WERI-Rb-1 (cell line): Measurements from ENCODE around the gene EFHD1.

ENCODE experiments used
- DNase-seq: peaks from one replicate; pipeline ENCODE4 v3.0.0-alpha.2; 2020
- H3K27ac ChIP-seq: fragments of 250-450 bp; sonication (Bioruptor Pico); 2 replicates; pipeline ENCODE4 v1.5.1; 2020; ENCODE audit warnings: mild to moderate bottlenecking, moderate library complexity
- H3K27me3 ChIP-seq: fragments of 250-450 bp; sonication (Bioruptor Pico); 2 replicates; pipeline ENCODE4 v1.5.1; 2021; ENCODE audit warnings: mild to moderate bottlenecking, low read depth, moderate library complexity; ENCODE audit not compliant: insufficient read depth, severe bottlenecking
- H3K36me3 ChIP-seq: fragments of 250-450 bp; sonication (Bioruptor Pico); 2 replicates; pipeline ENCODE4 v1.5.1; 2020; ENCODE audit warnings: mild to moderate bottlenecking, moderate library complexity
- H3K4me3 ChIP-seq: 2 replicates; pipeline ENCODE4 v1.5.1; 2011; ENCODE audit warnings: low read depth, mild to moderate bottlenecking, control low read depth, low read length
- H3K9me3 ChIP-seq: fragments of 250-450 bp; sonication (Bioruptor Pico); 2 replicates; pipeline ENCODE4 v1.5.1; 2021; ENCODE audit warnings: mild to moderate bottlenecking, moderate library complexity; ENCODE audit not compliant: severe bottlenecking
- TF ChIP-seq, protein P1 (sequence below): IDR thresholded peaks from 2 replicates; pipeline ENCODE4 v1.5.1; 2011; ENCODE audit warnings: low read depth, mild to moderate bottlenecking, control low read depth, inconsistent platforms, low read length

Gene EFHD1

DNA sequence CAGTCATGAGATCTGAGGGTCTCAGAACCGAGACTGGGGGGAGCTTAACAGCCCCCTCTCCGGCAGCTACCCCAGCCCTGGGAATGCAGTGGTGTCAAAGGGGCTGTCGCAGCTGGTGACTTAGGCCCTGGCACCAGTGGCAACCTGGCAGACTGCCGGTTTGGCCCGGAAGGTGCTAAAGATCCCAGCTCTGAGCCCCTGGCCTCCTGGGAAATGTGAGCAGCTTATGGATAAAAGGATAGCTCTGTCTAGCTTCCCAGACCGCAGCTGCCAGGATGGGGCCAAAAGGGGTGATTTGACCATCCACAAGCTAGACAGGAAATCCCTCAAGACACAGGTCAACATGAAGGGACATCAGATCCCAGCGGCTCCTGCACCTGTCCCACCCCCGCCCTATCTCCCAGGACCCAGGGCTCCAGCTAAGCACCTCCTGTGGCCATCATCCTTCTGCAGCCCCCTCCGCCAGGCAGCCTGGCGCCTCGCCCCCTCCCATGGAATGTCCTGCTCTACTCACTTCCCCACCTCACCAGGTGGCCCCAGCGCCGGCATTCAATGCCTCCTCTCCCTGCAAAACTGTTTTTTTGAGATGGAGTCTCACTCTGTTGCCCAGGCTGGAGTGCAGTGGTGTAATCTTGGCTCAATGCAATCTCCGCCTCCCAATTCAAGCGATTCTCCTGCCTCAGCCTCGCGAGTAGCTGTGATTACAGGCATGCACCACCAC, 33.2 kb upstream of the EFHD1 start:
- H3K9me3 ChIP-seq: no peaks in the 10 kb centered on the region
- no peaks in the 10 kb centered on the region for H3K27me3 ChIP-seq
- H3K36me3 ChIP-seq: no peaks in the 10 kb centered on the region
- DNase-seq: peak; percentile 48
- H3K4me3 ChIP-seq: no peak overlapping the region
- no peak overlapping the region for H3K27ac ChIP-seq
- TF ChIP-seq, protein P1, sequence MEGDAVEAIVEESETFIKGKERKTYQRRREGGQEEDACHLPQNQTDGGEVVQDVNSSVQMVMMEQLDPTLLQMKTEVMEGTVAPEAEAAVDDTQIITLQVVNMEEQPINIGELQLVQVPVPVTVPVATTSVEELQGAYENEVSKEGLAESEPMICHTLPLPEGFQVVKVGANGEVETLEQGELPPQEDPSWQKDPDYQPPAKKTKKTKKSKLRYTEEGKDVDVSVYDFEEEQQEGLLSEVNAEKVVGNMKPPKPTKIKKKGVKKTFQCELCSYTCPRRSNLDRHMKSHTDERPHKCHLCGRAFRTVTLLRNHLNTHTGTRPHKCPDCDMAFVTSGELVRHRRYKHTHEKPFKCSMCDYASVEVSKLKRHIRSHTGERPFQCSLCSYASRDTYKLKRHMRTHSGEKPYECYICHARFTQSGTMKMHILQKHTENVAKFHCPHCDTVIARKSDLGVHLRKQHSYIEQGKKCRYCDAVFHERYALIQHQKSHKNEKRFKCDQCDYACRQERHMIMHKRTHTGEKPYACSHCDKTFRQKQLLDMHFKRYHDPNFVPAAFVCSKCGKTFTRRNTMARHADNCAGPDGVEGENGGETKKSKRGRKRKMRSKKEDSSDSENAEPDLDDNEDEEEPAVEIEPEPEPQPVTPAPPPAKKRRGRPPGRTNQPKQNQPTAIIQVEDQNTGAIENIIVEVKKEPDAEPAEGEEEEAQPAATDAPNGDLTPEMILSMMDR: no peak

DNA sequence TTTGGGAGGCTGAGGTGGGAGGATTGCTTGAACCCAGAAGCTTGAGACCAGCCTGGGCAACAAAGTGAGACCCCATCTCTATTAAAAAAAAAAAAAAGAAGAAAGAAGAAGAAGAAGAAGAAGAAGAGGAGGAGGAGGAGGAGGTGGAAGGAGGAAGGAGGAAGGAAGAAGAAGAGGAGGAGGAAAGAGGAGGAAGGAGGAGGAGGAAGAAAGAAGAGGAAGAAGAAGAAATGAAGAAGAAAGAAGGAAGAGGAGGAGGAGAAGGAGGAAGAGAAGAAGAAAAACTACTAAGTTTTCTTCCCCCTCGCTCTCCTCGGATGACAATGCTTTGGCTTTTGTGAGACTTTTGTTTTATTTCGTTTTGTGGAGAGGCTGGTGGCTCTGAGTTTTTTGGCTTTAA, 30.1 kb upstream of the EFHD1 start:
- TF ChIP-seq, protein P1: no peak
- no peaks in the 10 kb centered on the region for H3K36me3 ChIP-seq
- H3K4me3 ChIP-seq: no peak overlapping the region
- H3K27ac ChIP-seq: no peak overlapping the region
- no peaks in the 10 kb centered on the region for H3K9me3 ChIP-seq
- no peak for DNase-seq
- H3K27me3 ChIP-seq: no peaks in the 10 kb centered on the region

DNA sequence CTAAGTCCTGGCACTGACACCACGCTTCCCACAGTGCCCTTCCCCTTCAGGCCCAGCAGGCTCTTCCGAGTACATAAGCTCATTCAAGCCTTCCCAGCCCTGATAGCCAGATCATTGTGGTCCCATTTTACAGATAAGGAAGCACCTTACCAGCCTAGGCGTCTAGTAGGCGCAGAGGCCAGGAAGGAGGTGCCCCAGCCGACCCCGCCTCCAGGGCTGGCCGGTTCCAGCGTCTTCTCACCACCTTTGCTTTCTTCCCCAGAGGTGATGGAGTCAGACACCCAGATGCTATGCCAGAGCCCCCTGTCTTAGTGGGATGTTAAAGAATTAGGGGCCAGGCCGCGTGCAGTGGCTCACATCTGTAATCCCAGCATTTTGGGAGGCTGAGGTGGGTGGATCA, 28.9 kb upstream of the EFHD1 start:
- Histone ChIP-seq H3K9me3 (no peaks in the 10 kb centered on the region), H3K4me3 (no peak overlapping the region), H3K27ac (no peak overlapping the region), H3K27me3 (no peaks in the 10 kb centered on the region), H3K36me3 (no peaks in the 10 kb centered on the region)
- TF ChIP-seq, protein P1: no peak
- DNase-seq: no peak

DNA sequence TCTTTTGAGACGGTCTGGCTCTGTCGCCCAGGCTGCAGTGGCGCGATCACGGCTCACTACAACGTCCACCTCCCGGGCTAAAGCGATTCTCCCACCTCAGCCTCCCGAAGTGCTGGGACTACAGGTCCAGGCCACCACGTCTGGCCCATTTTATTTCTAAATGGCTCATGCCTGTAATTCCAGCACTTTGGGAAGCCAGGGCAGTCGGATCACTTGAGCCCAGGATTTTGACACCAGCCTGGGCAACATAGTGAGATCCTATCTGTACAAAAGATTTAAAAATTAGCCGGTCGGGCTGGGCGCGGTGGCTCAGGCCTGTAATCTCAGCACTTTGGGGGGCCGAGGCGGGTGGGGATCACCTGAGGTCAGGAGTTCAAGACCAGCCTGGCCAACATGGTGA, 26.4 kb upstream of the EFHD1 start:
- no peaks in the 10 kb centered on the region for H3K9me3 ChIP-seq
- no peak overlapping the region for H3K27ac ChIP-seq
- no peaks in the 10 kb centered on the region for H3K36me3 ChIP-seq
- no peak for DNase-seq
- TF ChIP-seq, protein P1: no peak
- no peaks in the 10 kb centered on the region for H3K27me3 ChIP-seq
- no peak overlapping the region for H3K4me3 ChIP-seq

DNA sequence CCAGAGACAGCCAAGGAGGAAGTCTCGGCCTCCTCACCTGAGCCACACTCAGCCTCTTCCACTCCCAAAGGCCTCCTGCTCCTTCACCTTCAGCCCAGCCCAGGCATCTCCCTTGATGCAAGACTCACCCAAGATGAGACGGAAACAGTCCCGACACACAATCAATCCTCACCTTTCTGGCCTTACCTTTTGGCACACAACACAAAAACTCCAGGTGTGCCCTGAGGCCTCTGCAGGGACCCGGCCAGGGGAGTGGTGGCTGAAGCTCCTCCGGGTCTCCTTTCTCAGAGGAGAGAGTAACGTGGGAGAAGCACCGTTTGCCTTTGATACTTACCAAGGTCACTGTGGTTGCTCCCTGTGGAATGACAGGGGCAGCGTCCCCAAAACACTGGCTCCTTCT, 23.8 kb upstream of the EFHD1 start:
- Histone ChIP-seq H3K9me3 (no peaks in the 10 kb centered on the region), H3K4me3 (no peak overlapping the region), H3K27ac (no peak overlapping the region), H3K27me3 (no peaks in the 10 kb centered on the region), H3K36me3 (no peaks in the 10 kb centered on the region)
- TF ChIP-seq, protein P1: no peak
- no peak for DNase-seq

DNA sequence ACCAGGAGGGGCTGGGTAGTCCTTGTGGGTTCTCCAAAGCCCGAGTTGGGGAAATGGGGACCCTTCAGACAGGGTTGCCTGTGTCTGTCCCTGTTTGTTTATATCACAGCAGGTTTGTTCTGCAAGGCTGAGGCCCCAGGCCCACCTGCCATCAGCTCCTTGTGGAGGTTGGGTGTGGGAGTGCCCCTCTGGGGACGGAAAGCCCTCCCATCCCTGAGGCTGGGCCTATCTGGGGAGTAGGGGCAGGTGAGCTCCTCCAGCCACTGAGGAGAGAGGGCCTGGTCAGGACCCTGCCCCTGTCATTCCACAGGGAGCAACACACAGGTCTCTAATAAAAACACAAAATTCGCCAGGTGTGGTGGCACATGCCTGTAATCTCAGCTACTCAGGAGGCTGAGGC, 23.3 kb upstream of the EFHD1 start:
- no peak for DNase-seq
- H3K27me3 ChIP-seq: no peaks in the 10 kb centered on the region
- no peak overlapping the region for H3K27ac ChIP-seq
- H3K36me3 ChIP-seq: no peaks in the 10 kb centered on the region
- H3K9me3 ChIP-seq: no peaks in the 10 kb centered on the region
- no peak overlapping the region for H3K4me3 ChIP-seq
- TF ChIP-seq, protein P1: no peak
